Neural progenitor cell (in vitro differentiated cells): ENCODE results near the gene GLMP. TPM values are rescaled to one million over a fixed set of nuclear protein-coding genes. Genes with fewer than 3 reads are reported as not detected.

Experiments
- DNase-seq: peaks from one replicate; pipeline ENCODE4 v3.0.0-alpha.2; 2016; ENCODE audit warnings: low spot score
- H2AFZ ChIP-seq: fragments of 200-600 bp; sonication (generic); replicated peaks from 2 replicates; pipeline ENCODE4 v1.6.1; 2016; ENCODE audit warnings: antibody characterized with exemption
- H3F3A ChIP-seq: fragments of 200-600 bp; sonication (generic); 2 replicates; pipeline ENCODE4 v1.6.1; 2016; ENCODE audit warnings: antibody characterized with exemption, low read depth
- H3K27ac ChIP-seq: fragments of 200-600 bp; sonication (generic); 2 replicates; pipeline ENCODE4 v1.5.1; 2016; ENCODE audit warnings: mild to moderate bottlenecking
- H3K27me3 ChIP-seq: fragments of 200-600 bp; sonication (generic); 2 replicates; pipeline ENCODE4 v1.6.1; 2016; ENCODE audit warnings: mild to moderate bottlenecking, moderate library complexity
- H3K36me3 ChIP-seq: fragments of 200-600 bp; sonication (generic); 2 replicates; pipeline ENCODE4 v1.5.1; 2016
- H3K4me1 ChIP-seq: fragments of 200-600 bp; sonication (generic); 2 replicates; pipeline ENCODE4 v1.6.1; 2016; ENCODE audit warnings: mixed run types
- H3K4me2 ChIP-seq: fragments of 200-600 bp; sonication (generic); 2 replicates; pipeline ENCODE4 v1.6.1; 2016
- H3K4me3 ChIP-seq: fragments of 200-600 bp; sonication (generic); 2 replicates; pipeline ENCODE4 v1.5.1; 2016
- H3K79me2 ChIP-seq: fragments of 200-600 bp; sonication (generic); 2 replicates; pipeline ENCODE4 v1.6.1; 2016; ENCODE audit warnings: low read depth
- H3K9ac ChIP-seq: fragments of 200-600 bp; sonication (generic); 2 replicates; pipeline ENCODE4 v1.6.1; 2016
- H3K9me3 ChIP-seq: fragments of 200-600 bp; sonication (generic); 2 replicates; pipeline ENCODE4 v1.5.1; 2016; ENCODE audit warnings: low read depth
- H4K20me1 ChIP-seq: fragments of 200-600 bp; sonication (generic); 2 replicates; pipeline ENCODE4 v1.6.1; 2016; ENCODE audit warnings: low read depth
- H3K27ac Mint-ChIP-seq: 3 replicates; pipeline ENCODE4 v1.8.0; 2021; ENCODE audit warnings: mixed read lengths
- H3K27me3 Mint-ChIP-seq: 2 replicates; pipeline ENCODE4 v1.8.0; 2022; ENCODE audit warnings: low read depth, mild to moderate bottlenecking, inconsistent platforms, moderate library complexity, mixed read lengths; ENCODE audit not compliant: insufficient read depth
- H3K36me3 Mint-ChIP-seq: 3 replicates; pipeline ENCODE4 v1.8.0; 2021; ENCODE audit warnings: mixed read lengths
- H3K4me1 Mint-ChIP-seq: 3 replicates; pipeline ENCODE4 v1.8.0; 2021; ENCODE audit warnings: mixed read lengths
- H3K4me3 Mint-ChIP-seq: 3 replicates; pipeline ENCODE4 v1.8.0; 2021; ENCODE audit warnings: mild to moderate bottlenecking, moderate library complexity, mixed read lengths
- H3K9me3 Mint-ChIP-seq: 3 replicates; pipeline ENCODE4 v1.8.0; 2020; ENCODE audit warnings: mixed read lengths
- CTCF ChIP-seq: fragments of 200-600 bp; sonication (generic); IDR thresholded peaks from 2 replicates; pipeline ENCODE4 v1.5.1; 2017; ENCODE audit warnings: antibody characterized with exemption, mild to moderate bottlenecking
- EZH2 ChIP-seq: fragments of 200-600 bp; sonication (generic); IDR thresholded peaks from 2 replicates; pipeline ENCODE4 v1.6.1; 2017; ENCODE audit warnings: antibody characterized with exemption, mild to moderate bottlenecking, moderate library complexity
- EZH2phosphoT487 ChIP-seq: fragments of 200-600 bp; sonication (generic); IDR thresholded peaks from 2 replicates; pipeline ENCODE4 v1.6.1; 2017; ENCODE audit warnings: antibody characterized with exemption
- total RNA-seq: library from RNA; depleted of rRNA; stranded (reverse); fragments of >200 nt; gene quantifications from 2 replicates; pipeline ENCODE4 v1.2.3, GENCODE V29; 2015; ENCODE audit warnings: low replicate concordance

GLMP gene
- 38.7 and 52.3 TPM in 2 replicates for total RNA-seq

DNA sequence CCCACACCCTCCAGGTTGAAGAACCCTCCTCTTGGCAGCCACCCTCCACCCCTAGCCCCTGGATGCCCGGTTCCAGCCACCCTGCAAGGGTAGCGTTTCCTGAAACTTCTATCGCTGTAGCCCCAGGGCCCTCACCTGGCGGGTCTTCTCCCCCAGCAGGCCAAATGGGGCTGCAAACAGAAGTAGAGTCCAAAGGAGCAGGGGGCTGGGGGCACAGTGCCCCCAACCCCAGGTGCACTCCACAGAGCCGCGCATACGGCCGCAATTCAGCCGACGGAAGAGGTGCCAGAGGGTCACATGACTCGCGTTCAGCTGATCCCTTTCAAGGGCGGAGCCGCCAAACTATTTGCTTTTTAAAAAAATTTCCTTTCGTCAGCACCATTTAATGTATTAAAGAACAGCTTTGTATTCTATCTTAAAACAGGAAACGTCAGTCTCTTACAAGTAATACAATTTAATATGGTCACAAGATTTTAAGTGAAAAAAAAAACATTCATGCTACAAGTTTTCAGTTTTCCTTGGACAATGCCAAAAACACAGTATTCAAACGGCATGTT, at the start of gene GLMP:
GLMP (minus strand) TSS at position 289 of the 557 bp plus-strand sequence; CDS start at position 255, 34 bp downstream.
- H3K4me1 Mint-ChIP-seq, result peaks cover 8% of the 10 kb centered on the region
- peak within 1 kb of the TSS; percentile 89 for H3K4me2 ChIP-seq

DNA sequence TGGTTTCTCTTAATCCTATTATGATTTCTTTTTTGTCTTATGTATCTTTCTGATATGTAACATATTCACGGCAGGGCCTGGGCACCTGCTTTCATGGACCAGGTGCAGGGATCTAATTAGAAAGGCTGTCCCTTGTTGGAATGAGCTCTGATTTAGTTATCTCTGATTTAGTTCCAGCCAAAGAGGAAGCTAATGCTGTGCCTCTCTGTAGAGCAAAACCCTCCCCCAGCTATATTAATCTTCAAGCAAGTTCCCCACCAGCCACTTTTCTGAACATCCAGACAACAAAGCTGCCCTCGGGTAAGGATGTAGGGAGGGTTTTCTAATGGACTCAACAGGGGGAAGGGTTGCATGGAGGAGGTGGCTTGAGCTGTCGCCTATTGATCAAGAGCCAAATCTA, 48.9 kb upstream of the GLMP start:
- Mint-ChIP-seq H3K27ac (no peak overlapping the region), H3K36me3 (no peaks in the 10 kb centered on the region), H3K4me1 (peaks cover 4% of the 10 kb centered on the region), H3K27me3 (no peaks in the 10 kb centered on the region), H3K9me3 (no peaks in the 10 kb centered on the region), H3K4me3 (no peak overlapping the region)
- H3K9ac ChIP-seq, result no peak overlapping the region
- TF ChIP-seq CTCF (no peak), EZH2phosphoT487 (no peak), EZH2 (no peak)
- no peaks in the 10 kb centered on the region for H3K36me3 ChIP-seq
- no peaks in the 10 kb centered on the region for H4K20me1 ChIP-seq
- H3K4me1 ChIP-seq, result no peaks in the 10 kb centered on the region
- H3K79me2 ChIP-seq, result no peaks in the 10 kb centered on the region
- no peak overlapping the region for H3K27ac ChIP-seq
- DNase-seq, result no peak
- H3K4me3 ChIP-seq, result no peak overlapping the region
- no peaks in the 10 kb centered on the region for H3K9me3 ChIP-seq
- H3K27me3 ChIP-seq, result no peaks in the 10 kb centered on the region
- H3K4me2 ChIP-seq, result no peak overlapping the region
- H3F3A ChIP-seq, result peaks cover 3% of the 10 kb centered on the region
- no peak overlapping the region for H2AFZ ChIP-seq

More for the DNA sequence above, at the start of gene GLMP:
- Histone ChIP-seq H3F3A (peaks cover 14% of the 10 kb centered on the region), H3K27ac (no peak within 1 kb of the TSS), H3K4me3 (peak within 1 kb of the TSS; percentile 63), H3K36me3 (no peaks in the 10 kb centered on the region), H3K9me3 (no peaks in the 10 kb centered on the region), H4K20me1 (no peaks in the 10 kb centered on the region), H3K79me2 (no peaks in the 10 kb centered on the region), H2AFZ (peak within 1 kb of the TSS; percentile 95), H3K9ac (peak within 1 kb of the TSS; percentile 43), H3K27me3 (no peaks in the 10 kb centered on the region), H3K4me1 (peaks cover 4% of the 10 kb centered on the region)
- Mint-ChIP-seq H3K27me3 (peaks cover 2% of the 10 kb centered on the region), H3K9me3 (no peaks in the 10 kb centered on the region), H3K27ac (peak within 1 kb of the TSS; percentile 29), H3K4me3 (peak within 1 kb of the TSS; percentile 79), H3K36me3 (peaks cover 1% of the 10 kb centered on the region)
- TF ChIP-seq EZH2phosphoT487 (no peak), EZH2 (no peak), CTCF (no peak)
- peak; percentile 62 for DNase-seq

- H3K4me2 ChIP-seq, result no peak overlapping the region
- H3K27ac ChIP-seq, result no peak overlapping the region
- no peaks in the 10 kb centered on the region for H4K20me1 ChIP-seq
- H3K36me3 ChIP-seq, result no peaks in the 10 kb centered on the region
- no peak overlapping the region for H3K27ac Mint-ChIP-seq
- H3K4me3 ChIP-seq, result no peak overlapping the region
- no peaks in the 10 kb centered on the region for H3K27me3 ChIP-seq
- H2AFZ ChIP-seq, result no peak overlapping the region
- H3K27me3 Mint-ChIP-seq, result no peaks in the 10 kb centered on the region
- no peaks in the 10 kb centered on the region for H3K36me3 Mint-ChIP-seq
- DNase-seq, result no peak
- no peaks in the 10 kb centered on the region for H3K9me3 ChIP-seq
- no peak overlapping the region for H3K9ac ChIP-seq
- peaks cover 6% of the 10 kb centered on the region for H3F3A ChIP-seq
- H3K79me2 ChIP-seq, result peaks cover 8% of the 10 kb centered on the region
- TF ChIP-seq EZH2 (no peak), EZH2phosphoT487 (no peak), CTCF (no peak)
- no peaks in the 10 kb centered on the region for H3K9me3 Mint-ChIP-seq
- H3K4me3 Mint-ChIP-seq, result no peak overlapping the region
- H3K4me1 Mint-ChIP-seq, result peaks cover 7% of the 10 kb centered on the region
- no peaks in the 10 kb centered on the region for H3K4me1 ChIP-seq
Measured at GRCh38 chr1:156342166-156342955, 46.9 kb upstream of the GLMP start.
